A549 treated with DMSO at 1 μM for 4 hours (cell line): ENCODE measurements around the gene NCMAP. TPM values are rescaled to one million over a fixed set of nuclear protein-coding genes. Genes with fewer than 3 reads are reported as not detected.

Experiments used
- total RNA-seq: library from RNA; stranded (reverse); fragments of 200-300 nt; extraction: Qiagen RNA extraction; gene quantifications from 5 replicates; pipeline ENCODE4 v1.2.3, GENCODE V29; 2022; ENCODE audit warnings: low read depth

The NCMAP gene, protein sequence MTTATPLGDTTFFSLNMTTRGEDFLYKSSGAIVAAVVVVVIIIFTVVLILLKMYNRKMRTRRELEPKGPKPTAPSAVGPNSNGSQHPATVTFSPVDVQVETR
- 0.02 TPM in 2 of 5 replicates, not detected in the others for total RNA-seq

DNA sequence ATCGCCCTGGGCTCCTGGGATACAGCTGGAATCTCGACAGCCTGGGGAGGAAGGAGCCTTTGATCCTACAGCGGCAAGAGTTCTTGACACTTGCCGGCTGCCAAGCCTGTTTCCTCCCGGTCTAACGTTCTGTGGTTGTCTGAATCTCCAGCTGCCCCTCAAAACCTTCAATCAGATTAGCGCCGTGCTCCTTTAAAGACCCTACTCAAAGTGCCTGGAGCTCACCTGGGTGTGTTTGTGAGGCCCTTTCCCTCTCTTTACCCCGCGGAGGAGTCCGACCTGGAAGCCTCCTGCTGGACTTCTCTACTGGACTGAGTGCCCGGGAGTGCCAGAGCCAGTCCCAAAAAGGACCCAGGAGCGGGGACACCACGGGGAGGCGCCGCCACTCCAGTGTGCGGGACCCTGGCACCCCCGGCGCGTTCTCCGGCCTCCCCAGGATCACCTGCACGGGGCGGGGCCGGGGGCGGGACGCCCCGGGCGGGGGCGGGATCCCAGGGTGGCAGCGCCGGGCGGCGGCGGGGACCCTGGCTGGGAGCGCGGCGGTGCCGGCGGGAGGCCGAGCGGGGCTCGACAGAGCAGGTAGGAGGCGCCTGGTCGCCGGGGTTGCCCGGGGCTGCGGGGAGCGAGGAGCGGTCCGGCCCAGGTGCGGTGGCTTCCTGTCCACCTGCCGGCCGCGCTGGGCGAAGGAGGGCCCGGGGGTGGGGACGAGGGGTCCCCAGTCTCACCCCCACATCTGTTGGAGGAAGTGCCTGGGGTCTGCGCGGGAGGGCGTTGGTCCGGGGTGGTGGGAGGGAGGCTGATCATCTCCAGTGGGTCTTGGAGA is at the start of gene NCMAP:
Gene NCMAP, plus strand, starts transcription at position 497 of the 823 bp plus-strand sequence. CDS start 39,344 bp downstream, outside the sequence.

DNA sequence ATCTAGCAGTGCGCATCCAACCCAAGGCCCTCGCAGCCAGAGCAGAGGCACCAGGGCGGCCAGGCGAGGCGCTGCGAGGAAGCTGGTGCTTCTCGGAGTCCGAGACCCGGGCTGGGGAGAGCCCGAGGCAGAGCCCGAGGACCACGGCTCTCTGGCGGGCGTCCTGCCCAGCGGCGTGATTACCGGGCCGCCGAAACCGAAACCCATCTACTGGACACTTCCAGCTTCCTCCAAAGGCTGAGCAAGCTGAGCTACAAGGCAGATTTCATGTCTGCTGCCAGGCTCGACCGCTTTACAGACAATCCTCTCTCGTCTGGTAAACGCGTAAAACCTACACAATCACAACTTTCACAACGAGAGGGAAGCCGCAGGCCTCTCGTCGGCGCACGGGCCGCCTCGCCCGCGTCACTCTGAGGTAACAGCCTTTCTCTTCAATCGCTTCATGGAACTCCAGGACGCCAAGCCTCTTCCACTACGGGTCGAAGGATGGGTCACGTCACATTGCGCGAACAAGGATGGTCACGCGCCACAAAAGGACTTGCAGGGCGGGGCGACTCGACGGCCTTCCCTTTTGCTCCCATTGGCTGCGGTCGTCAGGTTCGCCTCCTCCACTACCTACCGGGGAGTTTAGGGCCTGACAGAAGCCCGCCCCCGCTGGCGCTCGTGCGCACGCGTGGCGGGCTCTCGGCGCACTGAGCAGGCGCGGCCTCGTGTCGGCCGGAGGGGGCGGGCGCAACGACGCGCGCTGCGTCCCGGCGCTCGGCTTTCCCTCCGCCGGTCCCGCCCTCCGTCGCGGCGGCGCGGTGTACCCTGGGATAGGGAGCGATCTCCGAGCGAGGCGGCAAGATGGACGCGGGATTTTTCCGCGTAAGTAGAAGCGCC is 86.8 kb downstream of the NCMAP start, which contains the start of gene SRRM1:
Gene SRRM1, plus strand, starts transcription at position 822 of the 882 bp plus-strand sequence. Its CDS starts 25 bp downstream, at position 847.

Other genes with a start within 250 kb of the NCMAP start
- gene GRHL3, start 236.7 kb upstream of the NCMAP start, total RNA-seq: 0.39 to 0.76 TPM (median 0.61 TPM) in 5 replicates
- 6.4 to 6.8 TPM (median 6.7 TPM) in 5 replicates for gene STPG1, start 142.3 kb upstream of the NCMAP start, total RNA-seq
- 7.0 to 9.4 TPM (median 7.5 TPM) in 5 replicates for gene NIPAL3, start 140.3 kb upstream of the NCMAP start, total RNA-seq
- 9.8 to 13.6 TPM (median 12.5 TPM) in 5 replicates for gene RCAN3, start 53.3 kb upstream of the NCMAP start, total RNA-seq
- gene SRRM1, start 87.2 kb downstream of the NCMAP start, total RNA-seq: 41.9 to 53.9 TPM (median 47.3 TPM) in 5 replicates
- gene CLIC4, start 189.4 kb downstream of the NCMAP start, total RNA-seq: 31.5 to 51.9 TPM (median 41.0 TPM) in 5 replicates